ENCODE data around the gene PEPD. TPM values are rescaled to one million over a fixed set of nuclear protein-coding genes. Genes with fewer than 3 reads are reported as not detected.

PEPD gene
- total RNA-seq, 1 experiment from 2014 or later, result 116 TPM

DNA sequence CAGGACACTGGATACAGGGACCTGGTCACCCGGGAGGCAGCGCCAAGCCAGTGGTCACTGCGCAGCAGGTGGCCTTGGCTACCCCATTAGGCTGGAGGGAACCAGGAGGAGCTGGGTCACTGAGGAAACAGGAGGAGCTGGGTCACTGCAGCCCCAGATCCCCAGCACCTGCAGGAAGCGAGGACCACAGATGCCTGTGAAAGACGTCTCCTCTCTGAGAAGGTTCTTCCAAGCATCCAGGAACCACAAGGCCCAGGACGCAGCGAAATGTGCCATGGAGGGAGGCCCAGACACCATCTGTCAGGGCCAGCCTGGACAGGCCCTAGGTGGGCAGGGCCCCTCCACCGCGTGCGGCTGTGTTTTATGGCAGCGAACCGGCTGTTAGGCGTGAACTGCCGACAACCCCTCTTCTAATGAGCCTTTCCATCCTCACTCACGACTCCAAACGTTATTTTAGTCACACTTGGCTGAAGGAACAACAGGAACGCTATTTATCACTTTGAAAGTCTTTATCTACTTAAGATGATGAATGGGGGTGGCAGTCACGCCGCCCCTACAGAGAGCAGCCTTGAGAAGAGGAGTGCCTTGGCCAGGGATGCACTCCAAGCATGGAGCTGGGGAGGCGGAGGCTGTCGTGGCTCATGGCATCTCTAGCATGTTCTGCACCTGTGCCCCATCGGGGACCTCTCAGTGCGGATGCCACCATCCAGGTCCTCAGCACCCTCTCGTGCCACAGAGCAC is 94.8 kb downstream of the PEPD start:
- Mint-ChIP-seq H3K9me3 (ENCODE audit: unreplicated experiment) (no peaks in the 10 kb centered on the region), H3K27ac (ENCODE audit: unreplicated experiment) (no peak overlapping the region), H3K36me3 (ENCODE audit: insufficient read depth, unreplicated experiment) (peaks cover 5% of the 10 kb centered on the region), H3K4me1 (ENCODE audit: low read depth, unreplicated experiment) (no peaks in the 10 kb centered on the region), H3K27me3 (ENCODE audit: insufficient read depth, unreplicated experiment) (no peaks in the 10 kb centered on the region), H3K4me3 (ENCODE audit: unreplicated experiment) (no peak overlapping the region)
- CTCF ChIA-PET, result no interaction called here
- Histone ChIP-seq H3K4me3 (ENCODE audit: low read depth, low read length) (no peak overlapping the region), H3K27me3 (replicated peaks; ENCODE audit: control insufficient read depth, insufficient read depth, low read length) (no peaks in the 10 kb centered on the region), H3K36me3 (ENCODE audit: control insufficient read depth, insufficient read depth, low read length) (no peaks in the 10 kb centered on the region), H3K9me3 (no peaks in the 10 kb centered on the region), H3K4me1 (no peaks in the 10 kb centered on the region)
- POLR2A ChIA-PET, result no interaction called here
- TF ChIP-seq, protein P1, sequence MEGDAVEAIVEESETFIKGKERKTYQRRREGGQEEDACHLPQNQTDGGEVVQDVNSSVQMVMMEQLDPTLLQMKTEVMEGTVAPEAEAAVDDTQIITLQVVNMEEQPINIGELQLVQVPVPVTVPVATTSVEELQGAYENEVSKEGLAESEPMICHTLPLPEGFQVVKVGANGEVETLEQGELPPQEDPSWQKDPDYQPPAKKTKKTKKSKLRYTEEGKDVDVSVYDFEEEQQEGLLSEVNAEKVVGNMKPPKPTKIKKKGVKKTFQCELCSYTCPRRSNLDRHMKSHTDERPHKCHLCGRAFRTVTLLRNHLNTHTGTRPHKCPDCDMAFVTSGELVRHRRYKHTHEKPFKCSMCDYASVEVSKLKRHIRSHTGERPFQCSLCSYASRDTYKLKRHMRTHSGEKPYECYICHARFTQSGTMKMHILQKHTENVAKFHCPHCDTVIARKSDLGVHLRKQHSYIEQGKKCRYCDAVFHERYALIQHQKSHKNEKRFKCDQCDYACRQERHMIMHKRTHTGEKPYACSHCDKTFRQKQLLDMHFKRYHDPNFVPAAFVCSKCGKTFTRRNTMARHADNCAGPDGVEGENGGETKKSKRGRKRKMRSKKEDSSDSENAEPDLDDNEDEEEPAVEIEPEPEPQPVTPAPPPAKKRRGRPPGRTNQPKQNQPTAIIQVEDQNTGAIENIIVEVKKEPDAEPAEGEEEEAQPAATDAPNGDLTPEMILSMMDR (IDR thresholded peaks at IDR 0.05; ENCODE audit: insufficient read depth in 1 of 2, low read depth in 1 of 2, low read length in 1 of 2, severe bottlenecking in 1 of 2, unreplicated experiment in 1 of 2), result no peak
- no TSS peak for BruUV-seq (replicated peaks)
- intact Hi-C loops (cut with micrococcal nuclease; ENCODE audit: unreplicated experiment), result no loop called here
- no peak for DNase-seq

DNA sequence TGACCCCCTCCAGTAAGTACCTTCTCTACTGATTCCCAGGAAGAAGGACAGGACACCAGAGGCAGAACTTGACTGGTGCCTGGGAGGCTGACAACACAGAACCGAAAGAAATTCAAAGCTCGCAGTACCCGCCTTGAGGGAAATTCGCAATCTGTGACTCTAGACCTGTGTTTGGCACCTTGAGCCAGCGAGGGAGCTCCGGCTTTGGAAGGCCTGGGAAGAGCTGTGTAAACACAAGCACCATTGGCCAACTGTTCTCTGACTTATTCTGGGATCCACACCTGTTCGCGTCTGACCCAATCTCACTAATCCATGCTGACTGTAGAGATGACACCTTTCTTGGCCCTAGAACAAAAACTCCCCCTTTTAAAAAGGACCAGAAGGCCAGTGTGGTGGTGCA is 97.4 kb downstream of the PEPD start:
- H3K27ac Mint-ChIP-seq (ENCODE audit: unreplicated experiment), result no peak overlapping the region
- DNase-seq, result no peak
- H3K4me3 ChIP-seq (ENCODE audit: low read depth, low read length), result no peak overlapping the region
- no peak overlapping the region for H3K4me3 Mint-ChIP-seq (ENCODE audit: unreplicated experiment)
- TF ChIP-seq, protein P1 (IDR thresholded peaks at IDR 0.05; ENCODE audit: insufficient read depth in 1 of 2, low read depth in 1 of 2, low read length in 1 of 2, severe bottlenecking in 1 of 2, unreplicated experiment in 1 of 2), result no peak
- H3K36me3 Mint-ChIP-seq (ENCODE audit: insufficient read depth, unreplicated experiment), result no peaks in the 10 kb centered on the region
- no peaks in the 10 kb centered on the region for H3K27me3 Mint-ChIP-seq (ENCODE audit: insufficient read depth, unreplicated experiment)
- H3K27me3 ChIP-seq (replicated peaks; ENCODE audit: control insufficient read depth, insufficient read depth, low read length), result no peaks in the 10 kb centered on the region
- intact Hi-C loops (cut with micrococcal nuclease; ENCODE audit: unreplicated experiment), result no loop called here
- POLR2A ChIA-PET, result no interaction called here
- no peaks in the 10 kb centered on the region for H3K36me3 ChIP-seq (ENCODE audit: control insufficient read depth, insufficient read depth, low read length)
- H3K9me3 Mint-ChIP-seq (ENCODE audit: unreplicated experiment), result no peaks in the 10 kb centered on the region
- H3K4me1 ChIP-seq, result no peaks in the 10 kb centered on the region
- no peaks in the 10 kb centered on the region for H3K9me3 ChIP-seq
- CTCF ChIA-PET, result no interaction called here
- BruUV-seq (replicated peaks), result no TSS peak
- no peaks in the 10 kb centered on the region for H3K4me1 Mint-ChIP-seq (ENCODE audit: low read depth, unreplicated experiment)

DNA sequence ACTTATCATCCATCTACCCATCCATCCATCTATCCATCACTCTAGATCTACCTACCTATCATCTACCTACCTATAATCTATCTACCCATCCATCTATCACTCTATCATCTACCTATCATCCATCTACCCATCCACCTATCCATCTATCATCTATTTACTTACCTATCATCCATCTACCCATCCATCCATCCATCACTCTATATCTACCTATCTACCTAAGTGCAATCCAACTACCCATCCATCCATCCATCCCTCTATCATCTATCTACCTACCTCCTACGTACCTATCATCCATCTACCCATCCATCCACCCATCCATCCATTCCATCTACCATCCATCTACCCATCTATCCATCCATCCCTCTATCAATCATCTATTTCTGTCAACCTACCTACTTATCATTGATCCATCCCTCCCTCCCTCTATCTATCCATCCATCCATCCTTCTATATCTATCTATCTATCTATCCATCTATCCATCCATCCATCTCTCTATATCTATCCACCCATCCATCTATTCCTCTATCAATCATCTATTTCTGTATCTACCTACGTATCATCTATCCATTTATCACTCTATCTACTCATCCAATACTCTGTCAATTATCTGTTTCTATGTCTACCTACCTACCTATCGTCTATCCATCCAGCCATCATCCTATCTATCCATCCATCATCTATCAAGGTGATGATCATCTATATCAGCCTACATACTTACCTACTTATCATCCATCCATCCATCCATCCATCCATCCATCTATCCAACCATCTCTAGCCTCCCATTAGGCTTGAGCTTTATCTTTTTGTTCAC is 99.0 kb downstream of the PEPD start:
- Histone ChIP-seq H3K27me3 (replicated peaks; ENCODE audit: control insufficient read depth, insufficient read depth, low read length) (no peaks in the 10 kb centered on the region), H3K36me3 (ENCODE audit: control insufficient read depth, insufficient read depth, low read length) (no peaks in the 10 kb centered on the region), H3K9me3 (no peaks in the 10 kb centered on the region), H3K4me3 (ENCODE audit: low read depth, low read length) (no peak overlapping the region), H3K4me1 (no peaks in the 10 kb centered on the region)
- H3K36me3 Mint-ChIP-seq (ENCODE audit: insufficient read depth, unreplicated experiment), result no peaks in the 10 kb centered on the region
- no peak overlapping the region for H3K27ac Mint-ChIP-seq (ENCODE audit: unreplicated experiment)
- TF ChIP-seq, protein P1 (IDR thresholded peaks at IDR 0.05; ENCODE audit: insufficient read depth in 1 of 2, low read depth in 1 of 2, low read length in 1 of 2, severe bottlenecking in 1 of 2, unreplicated experiment in 1 of 2), result no peak
- intact Hi-C loops (cut with micrococcal nuclease; ENCODE audit: unreplicated experiment), result no loop called here
- no peaks in the 10 kb centered on the region for H3K27me3 Mint-ChIP-seq (ENCODE audit: insufficient read depth, unreplicated experiment)
- BruUV-seq (replicated peaks), result no TSS peak
- ChIA-PET CTCF (no interaction called here), POLR2A (no interaction called here)
- DNase-seq, result no peak
- H3K9me3 Mint-ChIP-seq (ENCODE audit: unreplicated experiment), result no peaks in the 10 kb centered on the region
- H3K4me3 Mint-ChIP-seq (ENCODE audit: unreplicated experiment), result no peak overlapping the region
- H3K4me1 Mint-ChIP-seq (ENCODE audit: low read depth, unreplicated experiment), result no peaks in the 10 kb centered on the region
